ENCODE data around the gene AGO1.

- no peak for TF ChIP-seq CTCF (IDR thresholded peaks at IDR 0.05; ENCODE audit: insufficient read depth, low read depth, low read length)
- TF ChIP-seq EZH2 (IDR thresholded peaks at IDR 0.05; ENCODE audit: insufficient read depth, low read length), result no peak
These were observed 41.8 kb downstream of the AGO1 start for GRCh38 chr1:35924838-35925237.
